ENCODE data around the gene LSP1. TPM values are rescaled to one million over a fixed set of nuclear protein-coding genes. Genes with fewer than 3 reads are reported as not detected.

Gene LSP1
- total RNA-seq, 1 donor from 2014 or later: 29.5 TPM

DNA sequence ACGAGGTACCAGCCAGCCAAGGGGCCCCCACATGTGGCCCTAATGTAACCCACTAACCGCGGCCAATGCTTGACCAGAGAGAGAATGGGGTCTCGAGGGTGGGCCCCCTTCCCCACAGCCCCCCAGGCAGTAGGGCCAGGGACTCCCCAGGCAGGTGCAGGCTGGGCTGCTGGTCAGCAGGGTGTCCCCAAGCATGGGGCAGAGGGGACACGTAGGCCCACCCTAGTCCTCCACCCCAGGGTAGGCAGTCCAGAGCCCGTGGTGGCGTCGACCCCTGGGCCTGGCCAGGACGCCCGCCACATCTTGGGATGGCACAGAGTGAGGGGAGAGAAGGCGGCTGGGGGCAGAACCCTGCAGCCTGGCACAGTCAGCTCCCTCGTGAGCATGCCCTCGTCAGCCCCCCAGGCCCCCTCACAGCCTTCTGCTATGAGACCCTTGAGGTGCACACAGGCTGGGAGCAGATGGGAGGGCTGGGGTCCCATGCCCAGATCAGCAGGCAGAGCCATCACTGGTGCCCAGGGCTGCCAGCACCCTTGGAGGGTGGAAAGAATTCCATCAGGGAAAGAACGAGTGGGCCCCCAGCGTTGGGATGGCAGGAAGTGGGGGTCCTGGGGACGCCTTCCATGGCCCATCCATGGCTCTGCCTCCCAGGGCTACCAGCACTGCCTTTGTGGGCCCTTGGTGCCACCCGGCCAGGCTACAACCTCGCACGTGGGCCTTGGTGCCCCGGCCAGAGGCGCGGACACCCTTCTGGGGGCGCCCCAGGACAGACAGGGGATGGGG, 72.7 kb downstream of the LSP1 start:
- Mint-ChIP-seq H3K9me3 (ENCODE audit: unreplicated experiment) (no peaks in the 10 kb centered on the region), H3K4me1 (ENCODE audit: unreplicated experiment) (peaks cover 19% of the 10 kb centered on the region), H3K4me3 (ENCODE audit: unreplicated experiment) (no peak overlapping the region), H3K36me3 (ENCODE audit: unreplicated experiment) (no peaks in the 10 kb centered on the region), H3K27me3 (ENCODE audit: unreplicated experiment) (no peaks in the 10 kb centered on the region), H3K27ac (ENCODE audit: unreplicated experiment) (no peak overlapping the region)
- DNase-seq (ENCODE audit: extremely low spot score, unreplicated experiment): no peak
- TF ChIP-seq, protein P1, sequence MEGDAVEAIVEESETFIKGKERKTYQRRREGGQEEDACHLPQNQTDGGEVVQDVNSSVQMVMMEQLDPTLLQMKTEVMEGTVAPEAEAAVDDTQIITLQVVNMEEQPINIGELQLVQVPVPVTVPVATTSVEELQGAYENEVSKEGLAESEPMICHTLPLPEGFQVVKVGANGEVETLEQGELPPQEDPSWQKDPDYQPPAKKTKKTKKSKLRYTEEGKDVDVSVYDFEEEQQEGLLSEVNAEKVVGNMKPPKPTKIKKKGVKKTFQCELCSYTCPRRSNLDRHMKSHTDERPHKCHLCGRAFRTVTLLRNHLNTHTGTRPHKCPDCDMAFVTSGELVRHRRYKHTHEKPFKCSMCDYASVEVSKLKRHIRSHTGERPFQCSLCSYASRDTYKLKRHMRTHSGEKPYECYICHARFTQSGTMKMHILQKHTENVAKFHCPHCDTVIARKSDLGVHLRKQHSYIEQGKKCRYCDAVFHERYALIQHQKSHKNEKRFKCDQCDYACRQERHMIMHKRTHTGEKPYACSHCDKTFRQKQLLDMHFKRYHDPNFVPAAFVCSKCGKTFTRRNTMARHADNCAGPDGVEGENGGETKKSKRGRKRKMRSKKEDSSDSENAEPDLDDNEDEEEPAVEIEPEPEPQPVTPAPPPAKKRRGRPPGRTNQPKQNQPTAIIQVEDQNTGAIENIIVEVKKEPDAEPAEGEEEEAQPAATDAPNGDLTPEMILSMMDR (IDR thresholded peaks at IDR 0.05): no peak

DNA sequence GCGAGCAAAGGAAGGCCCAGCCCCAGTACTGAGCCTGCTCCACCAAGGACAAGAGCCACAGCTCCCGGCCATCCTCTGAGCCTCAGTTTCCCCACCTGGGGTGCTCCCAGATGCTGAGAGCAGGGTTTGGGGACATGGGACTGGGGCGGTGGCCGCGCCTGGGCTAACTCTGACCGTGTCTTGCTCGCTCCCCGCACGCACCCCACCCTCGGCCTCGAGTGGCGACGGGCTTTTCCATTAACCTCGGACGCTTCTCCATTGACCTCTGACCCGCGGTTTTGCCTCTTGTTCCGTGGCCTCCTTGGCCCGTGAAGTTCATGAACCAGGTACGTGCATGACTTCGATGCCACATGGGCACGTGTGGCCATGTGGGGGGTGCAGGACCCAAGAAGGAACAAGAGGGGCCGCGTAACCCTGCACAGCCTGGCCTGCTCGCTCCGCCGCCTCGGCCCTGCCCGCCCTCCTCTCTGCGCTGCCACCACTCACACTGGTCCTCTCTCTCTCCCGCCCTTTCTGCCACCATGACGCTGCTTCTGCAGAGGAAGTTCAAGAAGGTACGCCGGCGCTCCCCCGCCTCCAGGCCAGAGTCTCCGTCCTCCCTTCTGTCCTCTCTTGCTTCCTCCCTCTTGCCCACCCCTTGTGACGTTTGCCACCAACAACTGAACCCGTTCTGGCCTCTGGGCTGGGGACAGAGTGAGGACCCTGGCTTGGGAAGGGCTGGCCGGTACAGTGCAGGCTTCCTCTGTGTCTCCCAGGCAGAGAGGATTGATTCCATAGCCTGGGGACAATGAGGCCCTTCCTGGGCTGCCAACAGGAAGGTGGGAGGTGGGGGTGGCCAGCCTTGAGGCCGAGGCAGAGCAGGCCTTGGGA, 73.5 kb downstream of the LSP1 start:
- no peaks in the 10 kb centered on the region for H3K9me3 Mint-ChIP-seq (ENCODE audit: unreplicated experiment)
- peaks cover 23% of the 10 kb centered on the region for H3K4me1 Mint-ChIP-seq (ENCODE audit: unreplicated experiment)
- no peak overlapping the region for H3K27ac Mint-ChIP-seq (ENCODE audit: unreplicated experiment)
- H3K36me3 Mint-ChIP-seq (ENCODE audit: unreplicated experiment): no peaks in the 10 kb centered on the region
- no peak for DNase-seq (ENCODE audit: extremely low spot score, unreplicated experiment)
- H3K4me3 Mint-ChIP-seq (ENCODE audit: unreplicated experiment): no peak overlapping the region
- no peaks in the 10 kb centered on the region for H3K27me3 Mint-ChIP-seq (ENCODE audit: unreplicated experiment)
- TF ChIP-seq, protein P1 (IDR thresholded peaks at IDR 0.05): no peak

DNA sequence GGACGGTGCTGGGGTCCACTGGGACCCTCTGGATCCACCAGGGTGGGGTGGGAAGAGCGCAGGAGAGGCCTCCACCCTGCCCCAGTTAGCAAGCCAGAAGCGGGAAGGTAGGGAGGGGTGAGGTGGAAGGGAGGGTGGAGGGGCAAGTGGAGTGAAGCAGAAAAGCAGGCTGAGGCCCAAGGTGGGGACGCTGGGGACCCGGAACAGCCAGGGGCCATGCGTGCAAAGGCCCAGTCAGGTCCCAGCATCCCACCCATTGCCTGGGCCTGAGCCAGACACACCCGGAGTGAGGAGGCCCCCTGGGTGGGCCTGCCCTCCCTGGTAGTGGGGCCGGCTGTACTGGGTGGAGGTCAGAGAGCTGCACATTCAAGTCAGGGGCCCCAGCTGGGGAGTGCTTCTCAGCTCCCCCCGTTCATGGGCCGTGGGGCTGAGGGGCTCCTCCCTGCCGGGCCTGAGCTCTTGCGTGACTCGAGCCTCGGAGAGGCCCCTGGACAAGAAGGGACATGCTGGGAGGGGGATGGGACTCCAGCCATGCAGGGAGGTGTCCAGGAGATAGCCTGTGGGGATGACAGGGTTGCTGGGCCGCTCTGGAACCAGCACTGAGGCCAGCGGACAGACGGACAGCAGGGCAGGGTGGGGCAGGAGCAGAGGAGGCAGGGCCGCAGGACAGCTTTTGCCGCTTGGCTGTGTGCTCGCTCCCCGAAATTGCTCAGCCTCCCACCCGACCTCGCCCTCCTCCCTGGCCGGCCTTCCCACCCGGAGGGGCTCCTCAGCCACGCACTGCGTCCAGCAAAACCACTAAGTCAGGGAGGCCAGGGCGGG, 74.4 kb downstream of the LSP1 start:
- H3K36me3 Mint-ChIP-seq (ENCODE audit: unreplicated experiment): no peaks in the 10 kb centered on the region
- no peaks in the 10 kb centered on the region for H3K9me3 Mint-ChIP-seq (ENCODE audit: unreplicated experiment)
- DNase-seq (ENCODE audit: extremely low spot score, unreplicated experiment): peak; percentile 84
- TF ChIP-seq, protein P1 (IDR thresholded peaks at IDR 0.05): no peak
- H3K27ac Mint-ChIP-seq (ENCODE audit: unreplicated experiment): no peak overlapping the region
- no peak overlapping the region for H3K4me3 Mint-ChIP-seq (ENCODE audit: unreplicated experiment)
- H3K27me3 Mint-ChIP-seq (ENCODE audit: unreplicated experiment): no peaks in the 10 kb centered on the region
- peaks cover 27% of the 10 kb centered on the region for H3K4me1 Mint-ChIP-seq (ENCODE audit: unreplicated experiment)

DNA sequence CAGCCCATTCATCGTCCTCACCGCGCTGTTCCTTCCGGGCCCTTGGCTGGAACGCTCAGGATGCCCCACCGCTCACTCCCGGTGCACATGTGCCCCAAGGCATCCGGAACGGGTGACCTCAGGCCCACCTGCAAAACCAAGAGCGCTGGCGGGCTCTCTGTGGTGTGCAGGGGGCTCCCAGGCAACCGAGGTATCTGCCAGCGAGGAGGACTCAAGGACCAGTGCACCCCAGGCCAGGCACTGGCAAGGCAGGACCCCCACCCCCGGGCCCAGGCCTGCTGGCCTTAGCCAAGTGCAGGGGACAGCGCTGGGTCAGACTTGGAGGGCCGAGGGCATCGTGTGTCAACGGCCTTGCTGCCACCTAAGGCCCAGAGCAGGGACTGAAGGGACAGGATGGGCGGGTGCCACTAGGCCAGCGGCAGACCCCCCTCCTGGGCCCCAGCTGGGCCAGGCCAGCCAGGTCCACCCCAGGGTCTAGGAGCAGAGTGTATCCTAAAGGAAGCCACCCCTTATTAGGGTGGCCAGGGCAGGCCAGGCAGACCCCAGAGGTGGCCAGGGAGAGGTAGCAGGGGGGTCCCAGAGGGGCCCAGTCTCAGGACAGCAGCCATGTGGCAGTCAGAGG, 75.1 kb downstream of the LSP1 start:
- DNase-seq (ENCODE audit: extremely low spot score, unreplicated experiment): peak; percentile 84
- H3K27me3 Mint-ChIP-seq (ENCODE audit: unreplicated experiment): peaks cover 2% of the 10 kb centered on the region

More for the DNA sequence above, 75.1 kb downstream of the LSP1 start:
- Mint-ChIP-seq H3K36me3 (ENCODE audit: unreplicated experiment) (no peaks in the 10 kb centered on the region), H3K4me1 (ENCODE audit: unreplicated experiment) (peaks cover 28% of the 10 kb centered on the region), H3K27ac (ENCODE audit: unreplicated experiment) (no peak overlapping the region), H3K4me3 (ENCODE audit: unreplicated experiment) (no peak overlapping the region), H3K9me3 (ENCODE audit: unreplicated experiment) (no peaks in the 10 kb centered on the region)
- TF ChIP-seq, protein P1 (IDR thresholded peaks at IDR 0.05): no peak
